HG03064 (cell line): Measurements from ENCODE around the gene ITGB8.
"Not testable (repeated sequence)": the region's sequence is repeated elsewhere in the genome, so short reads cannot be mapped to it uniquely, and the experiment has no call there.

Experiments
- ATAC-seq: cut with Tn5 transposase; IDR thresholded peaks from one replicate; pipeline ENCODE4 v1.9.1; 2021; ENCODE audit warnings: low read depth; ENCODE audit not compliant: unreplicated experiment

ITGB8 gene

GRCh38 chr7:20330239-20330927, at the start of gene ITGB8:
Gene ITGB8 (plus strand): TSS chr7:20330900. CDS start chr7:20331807, 907 bp downstream.
- peak; percentile 50 for ATAC-seq

GRCh38 chr7:20282959-20283358, 47.7 kb upstream of the ITGB8 start:
- no peak for ATAC-seq

GRCh38 chr7:20283385-20283784, 47.3 kb upstream of the ITGB8 start:
- no peak for ATAC-seq

GRCh38 chr7:20284003-20284770, 46.5 kb upstream of the ITGB8 start:
- ATAC-seq: peak; percentile 44

- no peak for ATAC-seq
Measured at GRCh38 chr7:20284771-20285143, 45.9 kb upstream of the ITGB8 start.

DNA sequence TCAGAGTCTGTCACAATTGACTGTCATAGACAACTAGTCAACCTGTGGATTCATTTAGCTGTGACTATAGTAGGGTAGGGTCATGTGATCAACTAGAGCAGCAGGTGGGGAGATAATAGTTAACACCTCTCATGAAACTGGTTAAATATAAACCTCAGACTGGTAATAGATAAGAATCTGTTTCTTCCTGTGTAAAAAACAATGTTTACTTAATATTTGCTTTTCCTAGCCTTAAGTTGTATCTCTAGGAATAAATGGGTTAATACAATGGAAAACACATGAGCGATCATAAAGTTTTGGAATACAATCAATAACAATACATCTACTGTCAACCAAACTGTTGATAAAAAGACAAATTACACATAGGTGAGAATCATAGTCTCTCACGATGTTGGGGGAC, 43.4 kb upstream of the ITGB8 start:
- no peak for ATAC-seq

GRCh38 chr7:20288036-20288435, 42.7 kb upstream of the ITGB8 start:
- no peak for ATAC-seq

DNA sequence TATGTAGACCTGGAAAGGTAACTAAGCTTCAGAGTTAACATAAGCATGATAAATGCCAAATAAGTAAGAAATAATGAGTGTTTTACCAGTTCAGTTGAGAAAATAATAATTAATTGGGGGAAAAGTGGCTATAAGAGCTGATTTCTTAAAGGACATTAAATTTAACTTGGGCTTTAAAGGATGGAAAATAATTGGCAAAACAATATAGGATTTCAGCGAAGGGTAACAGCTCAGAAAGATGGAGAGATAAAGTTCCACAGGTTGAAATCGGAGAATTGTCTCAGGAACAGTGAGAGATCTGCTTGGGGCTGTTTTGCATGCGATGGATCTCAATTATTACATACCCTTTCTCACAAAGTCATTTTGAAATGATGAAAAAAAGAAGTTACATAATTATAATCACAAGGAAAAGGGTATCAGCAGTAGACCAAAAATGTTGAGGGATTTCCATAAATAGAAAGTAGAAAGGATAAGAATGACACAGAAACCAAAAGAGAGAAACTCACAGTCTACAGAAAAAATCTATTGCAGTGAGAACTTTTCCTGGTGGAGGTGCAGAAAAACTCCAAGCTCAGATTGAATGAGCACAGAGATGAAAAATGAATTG, 40.1 kb upstream of the ITGB8 start:
- ATAC-seq: no peak

DNA sequence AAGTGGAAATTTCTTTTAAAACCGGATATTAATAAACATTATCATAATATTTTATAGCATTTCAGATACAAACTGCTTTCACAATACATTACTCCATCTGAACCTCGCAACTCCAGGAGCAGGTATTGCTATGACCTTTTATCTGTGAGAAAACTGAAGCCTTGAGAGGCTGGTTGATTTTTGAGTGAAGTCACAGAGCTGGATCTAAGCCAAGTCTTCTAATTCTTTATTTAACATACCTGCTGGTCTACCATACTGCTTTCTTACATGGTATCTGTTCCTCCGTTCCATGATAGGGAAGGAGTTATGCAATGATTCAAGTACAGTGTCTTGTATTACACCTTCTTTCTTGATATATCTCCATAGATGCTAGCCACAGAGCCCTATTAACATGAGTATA, 37.4 kb upstream of the ITGB8 start:
- ATAC-seq: no peak

DNA sequence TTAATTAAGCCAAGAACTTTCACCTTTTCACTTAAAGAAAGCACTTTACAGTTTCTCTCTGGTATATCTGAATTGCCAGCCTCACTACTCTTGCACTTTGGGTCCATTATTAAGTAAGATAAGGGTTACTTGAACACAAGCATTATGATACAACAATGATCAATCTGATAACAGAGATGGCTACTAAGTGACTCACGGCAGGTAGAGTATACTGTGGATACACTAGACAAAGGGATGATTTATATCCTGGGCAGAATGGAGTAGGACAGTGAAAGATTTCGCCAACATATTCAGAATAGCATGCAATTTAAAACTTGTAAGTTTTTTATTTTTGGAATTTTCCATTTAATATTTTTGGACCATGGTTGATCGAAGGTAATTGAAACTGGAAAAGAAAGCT, 34.3 kb upstream of the ITGB8 start:
- ATAC-seq: no peak

GRCh38 chr7:20296901-20297300, 33.8 kb upstream of the ITGB8 start:
- ATAC-seq: no peak

GRCh38 chr7:20298486-20298901, 32.2 kb upstream of the ITGB8 start:
- ATAC-seq: no peak

DNA sequence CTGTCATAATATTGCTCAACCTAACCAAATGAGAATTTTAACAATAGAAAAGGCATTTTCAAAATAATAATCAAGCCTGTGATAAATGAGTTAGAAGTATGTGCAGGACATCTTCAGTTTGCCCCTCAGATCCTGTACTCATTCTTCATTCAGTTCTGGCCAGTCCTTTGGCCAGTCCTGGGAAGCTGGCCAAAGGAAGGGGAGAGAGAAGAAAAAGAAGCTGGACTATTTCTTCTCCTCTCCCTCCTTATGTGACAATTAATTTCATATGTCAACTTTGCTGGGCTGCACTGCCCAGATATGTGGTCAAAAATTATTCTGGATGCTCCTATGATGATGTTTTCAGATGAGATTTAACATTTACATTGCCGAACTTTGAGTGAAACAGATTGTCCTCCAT, 31.6 kb upstream of the ITGB8 start:
- no peak for ATAC-seq

DNA sequence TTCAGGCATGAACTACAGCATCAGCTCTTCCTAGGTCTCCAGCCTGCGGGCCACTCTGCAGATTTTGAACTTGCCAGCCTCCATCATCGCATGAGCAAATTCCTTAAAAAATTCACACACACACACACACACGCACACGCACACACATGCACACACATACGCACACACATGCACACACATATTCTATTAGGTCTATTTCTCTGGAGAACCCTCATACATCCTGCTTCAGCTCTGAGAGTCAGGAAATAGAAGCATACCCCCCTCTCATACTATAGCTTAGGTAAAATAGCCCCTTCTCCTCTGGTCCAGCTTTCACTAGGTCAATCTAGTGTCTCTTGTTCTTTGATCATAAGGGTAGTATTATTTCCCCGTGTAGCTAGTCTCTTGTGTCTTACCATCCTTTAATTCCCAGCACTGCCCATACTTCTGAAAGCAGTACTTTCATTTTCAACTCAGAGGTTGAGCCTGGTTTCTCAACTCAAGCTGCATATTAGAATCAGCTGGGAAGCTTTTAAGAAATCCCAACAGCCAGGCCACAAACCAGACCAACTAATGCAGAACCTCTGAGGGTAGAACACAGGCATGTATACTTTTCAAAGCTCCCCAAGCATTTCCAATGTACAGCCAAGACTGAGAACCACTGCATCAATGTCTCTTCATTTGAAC, 30.9 kb upstream of the ITGB8 start:
- peak; percentile 59 for ATAC-seq

- no peak for ATAC-seq
Measured at GRCh38 chr7:20301311-20301939, 29.3 kb upstream of the ITGB8 start.

GRCh38 chr7:20302300-20302699, 28.4 kb upstream of the ITGB8 start:
- not testable (repeated sequence) for ATAC-seq

- ATAC-seq: no peak
Measured at GRCh38 chr7:20302891-20303290, 27.8 kb upstream of the ITGB8 start.

DNA sequence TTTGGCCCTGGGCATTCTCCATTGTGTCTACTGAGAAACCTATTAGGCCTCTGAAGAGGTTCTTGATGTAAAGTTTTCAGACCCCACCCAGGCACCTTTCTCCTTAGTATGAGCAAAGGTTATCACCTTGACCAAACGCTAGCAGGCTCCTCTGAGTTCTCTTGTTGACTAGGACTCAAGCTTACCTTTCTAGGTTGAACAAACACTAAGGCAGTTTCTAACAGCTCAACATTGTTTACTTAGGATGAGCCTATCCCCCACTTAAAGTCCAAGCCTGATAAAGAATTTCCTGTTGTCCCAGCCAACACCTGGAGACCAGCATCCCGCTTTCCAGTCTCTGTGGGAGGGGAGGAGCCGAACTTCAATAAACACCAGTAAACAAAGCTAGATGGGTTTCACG, 26.3 kb upstream of the ITGB8 start:
- no peak for ATAC-seq

- ATAC-seq: no peak
Measured at GRCh38 chr7:20305726-20306125, 25.0 kb upstream of the ITGB8 start.

DNA sequence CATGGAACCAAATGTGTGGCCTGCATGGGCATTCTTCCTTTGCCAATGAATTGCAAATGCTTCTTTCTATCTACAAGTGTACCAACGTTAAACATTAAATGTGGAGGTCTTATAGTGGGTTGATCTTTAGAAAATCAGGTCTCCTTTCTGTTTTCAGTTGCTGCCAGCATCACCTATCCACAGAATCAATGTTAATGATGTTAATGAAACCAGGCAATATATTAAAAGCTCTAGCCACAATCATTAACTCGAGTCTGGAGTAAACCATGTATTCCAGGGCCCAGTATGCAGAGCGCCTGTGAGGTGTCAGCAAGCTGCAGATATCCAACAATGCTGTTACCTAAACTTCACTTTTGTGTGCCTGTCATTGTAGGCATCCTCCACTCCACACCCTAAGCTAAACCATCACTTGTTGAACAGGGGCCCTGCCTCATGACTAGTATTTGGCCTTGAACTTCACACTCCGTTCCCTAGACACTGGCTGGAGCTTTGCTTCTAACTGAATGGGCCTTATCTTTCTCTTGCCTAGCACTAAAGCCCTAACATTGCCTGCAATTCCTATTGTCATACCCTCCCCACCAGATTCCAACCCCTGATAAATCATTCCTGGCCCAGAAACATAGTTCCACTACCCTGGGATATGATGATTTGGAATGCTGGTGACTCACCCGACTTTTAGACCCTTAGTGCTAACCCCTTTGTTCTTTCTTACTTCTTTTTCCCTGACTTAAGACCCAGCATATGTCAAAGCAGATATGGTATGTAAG, 24.3 kb upstream of the ITGB8 start:
- no peak for ATAC-seq
